Heart left ventricle (tissue), 16 donors: ENCODE results near the gene OTULINL. TPM values are rescaled to one million over a fixed set of nuclear protein-coding genes. Genes with fewer than 3 reads are reported as not detected.

ENCODE experiments used
- ATAC-seq, 4 donors: fragments of 200-7000 bp; cut with Tn5 transposase; one replicate each; pipeline ENCODE4 v1.9.1; 2020 to 2022; ENCODE audit warnings: moderate library complexity in 4 of 4, mild to moderate bottlenecking in 3 of 4, moderate number of reproducible peaks in 1 of 4
- DNase-seq, 5 donors: peaks; one replicate each; pipeline ENCODE4 v3.0.0-alpha.2; 2020
- H3K27ac ChIP-seq, 12 donors: fragments of 200-600 bp; sonication (generic) in 4 of 12; one replicate each; pipeline versions ENCODE4 v1.5.0 to v1.8.0; 2016 to 2022; ENCODE audit warnings: mild to moderate bottlenecking in 2 of 12
- H3K27me3 ChIP-seq, 9 donors: fragments of 200-600 bp; sonication (generic) in 2 of 9; one replicate each; pipeline versions ENCODE4 v1.5.1 to v1.8.0; 2016 to 2022; ENCODE audit warnings: mild to moderate bottlenecking in 3 of 9
- H3K36me3 ChIP-seq, 9 donors: fragments of 200-600 bp; sonication (generic) in 2 of 9; one replicate each; pipeline versions ENCODE4 v1.5.0 to v1.8.0; 2018 to 2022; ENCODE audit warnings: mild to moderate bottlenecking in 2 of 9
- H3K4me1 ChIP-seq, 12 donors: fragments of 200-600 bp; sonication (generic) in 4 of 12; one replicate each; pipeline versions ENCODE4 v1.5.0 to v1.8.0; 2016 to 2022; ENCODE audit warnings: mild to moderate bottlenecking in 3 of 12
- H3K4me3 ChIP-seq, 12 donors: fragments of 200-600 bp; sonication (generic) in 4 of 12; one replicate each; pipeline versions ENCODE4 v1.5.0 to v1.8.0; 2017 to 2022; ENCODE audit warnings: mild to moderate bottlenecking in 9 of 12, moderate library complexity in 4 of 12
- H3K9me3 ChIP-seq, 12 donors: fragments of 200-600 bp; sonication (generic) in 4 of 12; one replicate each; pipeline versions ENCODE4 v1.5.0 to v1.8.0; 2016 to 2022; ENCODE audit warnings: mild to moderate bottlenecking in 1 of 12
- CTCF ChIP-seq, 12 donors: fragments of 200-600 bp; sonication (generic) in 4 of 12; IDR thresholded peaks; one replicate each; pipeline versions ENCODE4 v1.5.0 to v1.8.0; 2018 to 2022; ENCODE audit warnings: antibody characterized with exemption in 12 of 12, mild to moderate bottlenecking in 5 of 12
- POLR2A ChIP-seq, 2 donors: fragments of 450-650 bp; IDR thresholded peaks; one replicate each; pipeline ENCODE4 v1.6.1; 2017; ENCODE audit warnings: antibody characterized with exemption in 2 of 2, mild to moderate bottlenecking in 2 of 2, moderate library complexity in 2 of 2
- WGBS, 4 donors: extraction: QIAGEN DNeasy Blood & Tissue Kit in 2 of 4; methylation state at CpG; one replicate each; pipeline versions ENCODE4 v1.1.5 to v1.1.7; 2013 to 2018; 5-methylcytosine and 5-hydroxymethylcytosine counted together
- intact Hi-C, 10 donors: fragments of 100-400 bp; cut with DNase I; formaldehyde crosslinking; loops; one replicate each; pipeline versions ENCODE4 v1.11.1 to v1.14.2; 2022
- polyA plus RNA-seq, 2 donors: library from polyadenylated mRNA; stranded (reverse); fragments of 200-250 nt; gene quantifications; one replicate each; pipeline ENCODE4 v1.2.3, GENCODE V29; 2013
- total RNA-seq, 9 donors: library from RNA; depleted of rRNA in 2 of 9; stranded (reverse); fragments of >200 nt in 2 of 9; fragmentation: NEBNext Ultra II Directional in 3 of 9; extraction: Animal tissue kit (Norgen Biotek cat#: 25700) in 3 of 9; gene quantifications; one replicate each; pipeline versions ENCODE4 v1.1.0 to v1.2.4, GENCODE V29; 2016 to 2023
- donor health status: ischemic (EF 13 %, LVEDD 7.1; RV severe dilation, severe dysfunction).
- donor health status: healthy with polysubstance abuse.
- donor health status: DM: no; HTN: yes; CAD: no.
- donor health status: DM: no; HTN: no; CAD: no.
- donor health status: ischemic (EF 25% LVEDD 6.9; RV normal size, moderate dysfunction).
- donor health status: ischemic (EF 25% LVEDD 5.7; RV mildly dilated, moderate dysfunction).
- donor health status: healthy.
- donor health status: DM: yes; HTN: yes; CAD: no.
- donor health status: ischemic (EF 35%, LVEDD 5.7; RV mildly dilated, moderate dysfunction).
- donor health status: nonischemic (EF 11% LVEDD 7.7; RV severe dilation, severe dysfunction).
- donor health status: DM: yes; HTN: yes; CAD: no.
- donor health status: PGD.
- donor health status: ischemic (EF 29% LVEDD 5.4; RV normal size, mild dysfunction).
- donor health status: nonischemic (EF 23%, LVEDD 6.1; RV moderate dilation, normal function).

Gene OTULINL
- total and polyA plus RNA-seq, 11 donors, result 0.65 to 13.6 (median 1.5) TPM

DNA sequence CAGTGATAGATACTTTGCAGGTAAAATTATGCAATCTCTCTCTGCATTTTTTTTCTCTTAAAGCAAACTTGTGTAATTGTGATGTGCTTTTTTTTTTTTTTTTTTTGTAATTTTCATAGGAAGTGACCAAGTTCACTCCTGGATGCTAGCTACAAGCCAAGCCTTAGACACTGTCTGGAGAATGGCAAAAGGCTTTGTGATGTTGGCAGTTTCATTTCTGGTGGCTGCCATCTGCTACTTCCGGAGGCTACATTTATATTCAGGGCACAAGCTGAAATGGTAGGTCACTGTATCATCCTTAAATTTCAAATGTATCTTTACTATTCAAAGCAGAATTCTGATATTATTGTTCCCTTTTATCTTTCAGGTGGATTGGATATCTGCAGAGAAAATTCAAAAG lies 19.3 kb downstream of the OTULINL start:
- H3K36me3 ChIP-seq, result peaks cover 0 to 29% (median 0%) of the 10 kb centered on the region in 9 donors
- intact Hi-C loops, result no loop called here
- ATAC-seq, result no peak
- H3K4me3 ChIP-seq, result no peak overlapping the region
- WGBS, 4 donors, result 88 to 97% (median 92%) methylated on average over 1 of the region's 1 CpG
- peaks cover 0 to 27% (median 0%) of the 10 kb centered on the region in 12 donors for H3K4me1 ChIP-seq
- H3K27me3 ChIP-seq, result peaks cover 0 to 3% (median 0%) of the 10 kb centered on the region in 9 donors
- no peak for DNase-seq
- no peak overlapping the region for H3K27ac ChIP-seq
- TF ChIP-seq CTCF (IDR thresholded peaks at IDR 0.05), result no peak
- TF ChIP-seq POLR2A (IDR thresholded peaks at IDR 0.05), result no peak
- no peaks in the 10 kb centered on the region for H3K9me3 ChIP-seq

DNA sequence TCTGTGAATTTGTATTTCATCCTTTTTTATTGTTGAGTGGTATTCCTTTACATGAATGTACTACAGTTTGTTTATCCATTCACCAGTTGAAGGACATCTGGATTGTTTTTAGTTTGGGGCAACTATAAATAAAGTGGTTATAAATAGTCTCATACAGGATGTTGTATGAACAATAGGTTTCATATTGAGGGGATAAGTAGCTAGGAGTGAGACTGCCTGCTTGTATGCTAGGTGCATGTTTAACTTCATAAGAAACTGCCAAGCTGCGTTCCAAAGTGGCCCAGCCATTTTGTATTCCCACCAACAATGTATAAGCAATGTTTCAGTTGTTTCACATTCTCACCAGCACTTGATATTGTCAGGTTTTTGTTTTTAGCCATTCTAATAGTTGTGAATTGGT lies 21.5 kb downstream of the OTULINL start:
- WGBS, 4 donors, result 57 to 69% (median 66%) methylated on average over 1 of the region's 1 CpG
- no peaks in the 10 kb centered on the region for H3K27me3 ChIP-seq
- H3K4me1 ChIP-seq, result peaks cover 0 to 16% (median 0%) of the 10 kb centered on the region in 12 donors
- H3K36me3 ChIP-seq, result peaks cover 0 to 29% (median 0%) of the 10 kb centered on the region in 9 donors
- no peaks in the 10 kb centered on the region for H3K9me3 ChIP-seq
- H3K27ac ChIP-seq, result no peak overlapping the region
- intact Hi-C loops, result no loop called here
- no peak for ATAC-seq
- no peak for TF ChIP-seq CTCF (IDR thresholded peaks at IDR 0.05)
- TF ChIP-seq POLR2A (IDR thresholded peaks at IDR 0.05), result no peak
- H3K4me3 ChIP-seq, result no peak overlapping the region
- no peak for DNase-seq

DNA sequence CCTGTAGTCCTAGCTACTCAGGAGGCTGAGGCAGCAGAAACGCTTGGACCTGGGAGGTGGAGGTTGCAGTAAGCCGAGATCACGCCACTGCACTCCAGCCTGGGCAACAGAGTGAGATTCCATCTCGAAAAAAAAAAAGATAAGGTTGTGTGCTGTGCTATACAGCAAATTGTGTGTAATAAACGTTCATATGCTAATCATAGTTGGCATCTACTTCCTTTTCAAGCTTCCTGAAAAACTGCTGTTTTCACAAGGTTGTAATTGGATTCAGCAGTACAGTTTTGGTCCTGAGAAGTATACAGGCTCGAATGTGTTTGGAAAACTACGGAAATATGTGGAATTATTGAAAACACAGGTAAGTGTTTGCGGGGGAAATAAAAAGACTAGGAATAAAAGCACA lies 25.5 kb downstream of the OTULINL start:
- H3K27ac ChIP-seq, result peak overlapping the region in 1 of 12 donors; percentile 33

DNA sequence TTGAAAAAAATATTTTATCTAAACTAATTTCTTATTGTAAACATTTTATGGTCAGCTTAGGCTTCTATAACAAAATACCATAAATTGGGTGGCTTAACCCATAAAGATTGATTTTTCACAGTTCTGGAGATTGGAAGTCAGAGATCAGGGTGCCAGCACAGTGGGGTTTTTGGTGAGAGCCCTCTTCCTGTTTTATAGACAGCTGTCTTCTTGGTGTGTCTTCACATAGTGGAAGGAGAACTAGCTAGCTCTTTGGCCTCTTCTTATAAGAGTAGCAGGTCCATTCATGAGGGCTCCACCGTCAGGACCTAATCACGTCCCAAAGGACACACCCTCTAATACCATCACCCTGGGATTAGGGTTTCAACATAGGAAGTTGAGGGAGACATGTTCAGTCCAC lies 26.6 kb downstream of the OTULINL start:
- no peak for ATAC-seq

More for the DNA sequence above, 25.5 kb downstream of the OTULINL start:
- TF ChIP-seq CTCF (IDR thresholded peaks at IDR 0.05) (no peak), POLR2A (IDR thresholded peaks at IDR 0.05) (no peak)
- no peaks in the 10 kb centered on the region for H3K27me3 ChIP-seq
- H3K36me3 ChIP-seq, result peaks cover 0 to 34% (median 0%) of the 10 kb centered on the region in 9 donors
- H3K4me3 ChIP-seq, result no peak overlapping the region
- 79 to 84% (median 83%) methylated on average over 8 of the region's 8 CpGs for WGBS, 4 donors
- peaks cover 0 to 18% (median 0%) of the 10 kb centered on the region in 12 donors for H3K4me1 ChIP-seq
- H3K9me3 ChIP-seq, result no peaks in the 10 kb centered on the region
- DNase-seq (no peak), ATAC-seq (no peak)
- intact Hi-C loops, result no loop called here

GRCh38 chr5:14611737-14612136 lies 30.1 kb downstream of the OTULINL start:
- 70 to 86% (median 81%) methylated on average over 2 of the region's 2 CpGs for WGBS, 4 donors
- DNase-seq, result no peak
- ATAC-seq, result no peak
- TF ChIP-seq CTCF (IDR thresholded peaks at IDR 0.05) (no peak), POLR2A (IDR thresholded peaks at IDR 0.05) (no peak)
- intact Hi-C loops, result no loop called here
- H3K36me3 ChIP-seq, result peaks cover 0 to 40% (median 0%) of the 10 kb centered on the region in 9 donors
- no peaks in the 10 kb centered on the region for H3K27me3 ChIP-seq
- H3K4me3 ChIP-seq, result no peak overlapping the region
- peaks cover 0 to 18% (median 0%) of the 10 kb centered on the region in 12 donors for H3K4me1 ChIP-seq
- no peak overlapping the region for H3K27ac ChIP-seq
- no peaks in the 10 kb centered on the region for H3K9me3 ChIP-seq

More for the DNA sequence above, 26.6 kb downstream of the OTULINL start:
- 51 to 63% (median 53%) methylated on average over 2 of the region's 2 CpGs for WGBS, 4 donors
- H3K27me3 ChIP-seq, result no peaks in the 10 kb centered on the region
- no peaks in the 10 kb centered on the region for H3K9me3 ChIP-seq
- H3K36me3 ChIP-seq, result peaks cover 0 to 25% (median 0%) of the 10 kb centered on the region in 9 donors
- H3K27ac ChIP-seq, result peak overlapping the region in 1 of 12 donors; percentile 33
- H3K4me1 ChIP-seq, result peaks cover 0 to 18% (median 0%) of the 10 kb centered on the region in 12 donors
- no peak for DNase-seq
- no peak for TF ChIP-seq POLR2A (IDR thresholded peaks at IDR 0.05)
- no peak overlapping the region for H3K4me3 ChIP-seq
- intact Hi-C loops, result no loop called here
